Psoas muscle (tissue), 8 donors: ENCODE measurements around the gene ANGEL2. TPM values are rescaled to one million over a fixed set of nuclear protein-coding genes. Genes with fewer than 3 reads are reported as not detected.

Experiments used
- ATAC-seq, 4 donors: fragments of 200-7000 bp; cut with Tn5 transposase; one replicate each; pipeline ENCODE4 v1.9.1; 2020; ENCODE audit warnings: moderate library complexity in 3 of 4, mild to moderate bottlenecking in 2 of 4
- DNase-seq, 2 donors: peaks; one replicate each; pipeline ENCODE4 v3.0.0-alpha.2; 2020
- H3K27ac ChIP-seq: fragments of 200-600 bp; one replicate; pipeline ENCODE4 v1.8.0; 2022
- H3K27me3 ChIP-seq, 3 donors: fragments of 200-600 bp in 1 of 3; one replicate each; pipeline versions ENCODE4 v1.6.1 to v1.8.0; 2013 to 2022; ENCODE audit warnings: low read length in 2 of 3, mild to moderate bottlenecking in 2 of 3, moderate library complexity in 1 of 3; ENCODE audit not compliant: insufficient read depth in 3 of 3
- H3K36me3 ChIP-seq, 2 donors: fragments of 200-600 bp in 1 of 2; one replicate each; pipeline versions ENCODE4 v1.6.1 to v1.8.0; 2013 to 2022; ENCODE audit warnings: low read depth in 1 of 2, mild to moderate bottlenecking in 1 of 2, moderate library complexity in 1 of 2; ENCODE audit not compliant: insufficient read depth in 1 of 2
- H3K4me1 ChIP-seq: fragments of 200-600 bp; one replicate; pipeline ENCODE4 v1.8.0; 2022
- H3K4me3 ChIP-seq: fragments of 200-600 bp; one replicate; pipeline ENCODE4 v1.8.0; 2022; ENCODE audit warnings: mild to moderate bottlenecking
- H3K9me3 ChIP-seq: fragments of 200-600 bp; one replicate; pipeline ENCODE4 v1.8.0; 2022
- CTCF ChIP-seq: fragments of 200-600 bp; IDR thresholded peaks from one replicate; pipeline ENCODE4 v1.8.0; 2022; ENCODE audit warnings: antibody characterized with exemption
- WGBS, 3 donors: extraction: QIAGEN DNeasy Blood & Tissue Kit; methylation state at CpG; one replicate each; pipeline versions ENCODE4 v1.1.6 to v1.1.7; 2013; 5-methylcytosine and 5-hydroxymethylcytosine counted together
- intact Hi-C, 2 donors: fragments of 100-400 bp; cut with DNase I; formaldehyde crosslinking; loops; one replicate each; pipeline versions ENCODE4 v1.11.0 to v1.14.2; 2022
- polyA plus RNA-seq, 3 donors: library from polyadenylated mRNA; stranded (reverse); fragments of 200-250 nt; gene quantifications; one replicate each; pipeline ENCODE4 v1.2.3, GENCODE V29; 2013
- total RNA-seq, 4 donors: library from RNA; stranded (reverse); fragmentation: NEBNext Ultra II Directional in 2 of 4; extraction: Animal tissue kit (Norgen Biotek cat#: 25700) in 2 of 4; gene quantifications; one replicate each; pipeline versions ENCODE4 v1.2.1 to v1.2.4, GENCODE V29; 2021 to 2023
- donor health status: healthy with polysubstance abuse.
- donor health status: DM: no; HTN: no; CAD: no; lungs with moderate emphysema.
- donor health status: Bipolar disorder and iron deficiency.
- donor health status: healthy.
- donor health status: DM: yes; HTN: yes; CAD: no.
- donor health status: DM: no; HTN: no; CAD: no.
- donor health status: DM: no; HTN: no; CAD: no.
- donor health status: DM: yes; HTN: yes; CAD: no.

The ANGEL2 gene
- total and polyA plus RNA-seq, 7 donors: 7.3 to 24.9 (median 18.2) TPM

DNA sequence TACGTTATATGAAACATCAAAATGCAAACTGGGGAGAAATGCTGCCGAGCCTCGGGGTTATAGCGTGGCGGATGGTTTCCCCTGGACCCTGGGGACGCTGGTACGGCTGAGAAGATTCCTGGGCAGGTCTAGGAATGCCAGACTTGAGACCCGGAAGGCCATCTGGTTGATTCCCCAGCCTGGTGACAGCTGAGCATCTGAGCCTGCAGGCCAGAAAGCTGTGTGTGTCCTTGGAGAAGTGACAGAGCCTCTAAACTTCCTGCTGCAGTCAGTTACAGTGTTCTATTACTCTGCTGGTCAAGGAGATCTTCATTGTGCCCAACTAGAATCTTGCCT is 63.1 kb downstream of the ANGEL2 start:
- no peaks in the 10 kb centered on the region for H3K9me3 ChIP-seq
- H3K4me1 ChIP-seq: peaks cover 14% of the 10 kb centered on the region
- 19 to 30% (median 22%) methylated on average over 8 of the region's 8 CpGs for WGBS, 3 donors
- intact Hi-C loops: no loop called here
- H3K27ac ChIP-seq: no peak overlapping the region
- no peak overlapping the region for H3K4me3 ChIP-seq
- DNase-seq (no peak), ATAC-seq (peak in 3 of 4 donors; percentile 29 to 64 (median 41))
- H3K27me3 ChIP-seq: peaks cover 0 to 9% (median 0%) of the 10 kb centered on the region in 3 donors
- no peak for TF ChIP-seq CTCF
- no peaks in the 10 kb centered on the region for H3K36me3 ChIP-seq

- peaks cover 0 to 9% (median 0%) of the 10 kb centered on the region in 3 donors for H3K27me3 ChIP-seq
These were observed 63.6 kb downstream of the ANGEL2 start for GRCh38 chr1:212951947-212952640.

GRCh38 chr1:212951126-212951946 is 64.3 kb downstream of the ANGEL2 start:
- ATAC-seq: peak in 1 of 4 donors; percentile 41
- Histone ChIP-seq H3K27me3 (peaks cover 0 to 9% (median 0%) of the 10 kb centered on the region in 3 donors), H3K27ac (no peak overlapping the region), H3K4me1 (peaks cover 14% of the 10 kb centered on the region), H3K9me3 (no peaks in the 10 kb centered on the region), H3K36me3 (no peaks in the 10 kb centered on the region), H3K4me3 (peak overlapping the region; percentile 71)
- intact Hi-C loops: no loop called here
- DNase-seq: no peak
- 4 to 7% (median 4%) methylated on average over 61 to 72 of the region's 72 CpGs for WGBS, 3 donors
- no peak for TF ChIP-seq CTCF

More at GRCh38 chr1:212951947-212952640, 63.6 kb downstream of the ANGEL2 start:
- no peak for TF ChIP-seq CTCF
- Histone ChIP-seq H3K4me1 (peaks cover 14% of the 10 kb centered on the region), H3K36me3 (no peaks in the 10 kb centered on the region), H3K4me3 (no peak overlapping the region), H3K9me3 (no peaks in the 10 kb centered on the region), H3K27ac (no peak overlapping the region)
- intact Hi-C loops: no loop called here
- no peak for DNase-seq
- WGBS, 3 donors: 17 to 40% (median 30%) methylated on average over 4 of the region's 4 CpGs
- ATAC-seq: no peak

GRCh38 chr1:212950243-212951125 is 65.2 kb downstream of the ANGEL2 start, which contains the start of gene VASH2:
Gene VASH2 (plus strand): TSS chr1:212950541. CDS start chr1:212951543, 1,002 bp downstream.
- intact Hi-C loops: no loop called here
- TF ChIP-seq CTCF: no peak
- H3K4me1 ChIP-seq: peaks cover 14% of the 10 kb centered on the region
- peak within 1 kb of the TSS; percentile 71 for H3K4me3 ChIP-seq
- ATAC-seq (peak; percentile 89 to 99 (median 98)), DNase-seq (peak; percentile 85 to 90)
- H3K9me3 ChIP-seq: no peaks in the 10 kb centered on the region
- H3K36me3 ChIP-seq: no peaks in the 10 kb centered on the region
- WGBS, 3 donors: 0 to 1% (median 1%) methylated on average over 59 to 61 of the region's 61 CpGs
- H3K27me3 ChIP-seq: peaks cover 0 to 9% (median 0%) of the 10 kb centered on the region in 3 donors
- H3K27ac ChIP-seq: no peak within 1 kb of the TSS
